CD1c-positive myeloid dendritic cell (primary cell): ENCODE measurements around the gene RDX.
"Not testable (repeated sequence)": the region's sequence is repeated elsewhere in the genome, so short reads cannot be mapped to it uniquely, and the experiment has no call there.

ENCODE experiments used
- DNase-seq: peaks from one replicate; pipeline ENCODE4 v3.0.0-alpha.2; 2016; ENCODE audit errors: extremely low spot score

RDX gene

DNA sequence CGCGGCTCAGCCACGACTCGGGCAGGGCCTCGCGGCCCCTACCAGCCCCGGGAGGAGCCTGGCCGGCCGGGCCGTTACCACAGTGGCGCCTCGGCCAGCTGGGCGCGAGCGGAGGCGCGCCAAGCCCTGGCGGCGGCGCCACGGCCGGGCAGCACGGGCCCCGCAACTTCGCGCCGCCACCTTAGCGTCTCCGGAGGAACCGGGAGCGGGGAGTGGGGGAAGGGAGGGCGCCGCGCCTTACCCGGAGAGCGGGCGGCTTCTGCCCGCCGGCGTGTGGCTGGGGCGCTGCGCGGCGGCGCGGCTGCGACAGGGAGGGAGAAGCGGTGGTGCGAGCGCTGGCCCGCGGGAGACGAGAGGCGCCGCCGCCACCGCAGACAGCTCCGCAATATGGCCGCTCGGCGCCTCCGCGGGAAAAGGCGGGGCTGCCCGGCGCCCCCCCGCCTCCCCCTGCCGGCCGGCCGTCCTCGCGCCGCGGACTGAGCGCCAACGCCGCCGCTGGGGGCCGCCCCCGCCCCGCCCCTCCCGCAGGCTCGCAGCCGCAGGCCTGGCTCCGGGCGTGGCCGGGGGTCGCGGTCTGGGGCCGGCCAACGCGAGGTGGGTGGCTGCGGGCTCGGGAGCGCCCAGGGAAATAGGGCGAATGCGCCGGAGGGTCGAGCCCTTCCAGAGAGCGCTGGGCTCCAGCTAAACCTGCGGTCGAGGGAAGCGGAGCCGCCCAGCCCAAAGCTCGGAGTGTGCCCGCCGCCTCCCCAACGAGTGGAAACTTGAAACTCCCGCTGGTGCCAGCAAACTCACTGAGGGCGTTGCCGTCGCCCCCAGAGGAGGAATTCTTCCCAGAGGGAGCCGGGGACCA is at the start of gene RDX:
Gene RDX (minus strand): TSS at position 389 of the 850 bp plus-strand sequence. CDS start 16,922 bp downstream, outside the sequence.
- peak; percentile 84 for DNase-seq

GRCh38 chr11:110345743-110346142 is 49.3 kb upstream of the RDX start:
- no peak for DNase-seq

DNA sequence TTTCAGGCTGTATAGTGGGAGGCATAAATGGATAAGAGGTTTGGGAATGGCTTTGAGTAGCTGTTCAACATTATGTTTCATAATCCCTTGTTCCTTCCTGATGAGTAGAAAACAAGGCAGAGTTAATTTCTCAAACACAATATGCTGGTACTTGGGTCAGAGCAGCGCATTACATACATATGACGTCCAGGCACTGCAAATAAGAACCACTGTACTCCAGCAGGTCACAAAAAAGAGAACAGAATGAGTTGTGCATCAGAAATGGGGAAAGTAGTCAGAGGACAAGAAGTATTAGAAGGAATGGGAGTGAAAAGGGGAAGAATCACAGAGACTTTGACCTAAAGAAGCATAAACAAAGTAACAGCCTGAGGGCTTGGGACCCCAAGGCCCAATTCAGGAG is 44.0 kb upstream of the RDX start:
- DNase-seq, result no peak

GRCh38 chr11:110339456-110340250 is 43.2 kb upstream of the RDX start:
- DNase-seq, result no peak

DNA sequence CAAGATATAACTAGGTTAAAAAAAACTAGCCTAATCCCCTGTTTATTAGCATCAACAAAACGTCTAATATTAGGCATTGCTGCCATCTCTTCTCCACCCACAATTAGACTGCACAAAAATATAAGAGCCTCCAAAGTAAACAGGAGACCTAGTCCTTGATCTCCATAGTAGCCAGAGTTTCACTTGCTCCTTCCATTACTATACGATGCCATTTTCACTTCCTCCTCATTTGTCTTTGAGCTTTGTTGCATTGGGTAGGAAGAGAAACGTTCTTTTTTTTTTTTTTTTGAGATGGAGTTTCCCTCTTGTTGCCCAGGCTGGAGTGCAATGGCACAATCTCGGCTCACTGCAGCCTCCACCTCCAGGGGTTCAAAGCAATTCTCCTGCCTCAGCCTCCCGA is 42.3 kb upstream of the RDX start:
- peak; percentile 36 for DNase-seq

DNA sequence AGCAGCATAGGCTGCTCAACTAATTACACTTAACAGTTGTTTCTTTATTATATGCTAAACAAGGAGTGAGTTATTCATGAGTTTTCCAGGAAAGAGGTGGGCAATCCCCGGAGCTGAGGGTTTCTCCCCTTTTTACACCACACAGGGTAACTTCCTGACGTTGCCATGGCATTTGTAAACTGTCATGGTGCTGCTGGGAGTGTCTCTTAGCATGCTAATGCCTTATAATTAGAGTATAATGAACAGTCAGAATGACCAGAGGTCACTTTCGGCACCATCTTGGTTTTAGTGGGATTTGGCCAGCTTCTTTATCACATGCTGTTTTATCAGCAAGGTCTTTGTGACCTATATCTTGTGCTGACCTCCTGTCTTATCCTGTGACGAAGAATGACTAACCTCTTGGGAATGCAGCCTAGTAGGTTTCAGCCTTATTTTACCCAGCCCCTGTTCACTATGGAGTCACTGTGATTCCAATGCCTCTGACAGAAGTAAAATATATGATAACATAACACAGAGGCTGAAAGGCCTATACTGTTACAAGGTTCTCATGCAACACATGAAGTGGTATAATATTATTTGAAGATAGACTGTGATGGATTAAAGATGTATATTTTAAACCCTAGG is 41.3 kb upstream of the RDX start:
- DNase-seq, result no peak

- DNase-seq, result no peak
These were observed 39.6 kb upstream of the RDX start for GRCh38 chr11:110336054-110336453.

DNA sequence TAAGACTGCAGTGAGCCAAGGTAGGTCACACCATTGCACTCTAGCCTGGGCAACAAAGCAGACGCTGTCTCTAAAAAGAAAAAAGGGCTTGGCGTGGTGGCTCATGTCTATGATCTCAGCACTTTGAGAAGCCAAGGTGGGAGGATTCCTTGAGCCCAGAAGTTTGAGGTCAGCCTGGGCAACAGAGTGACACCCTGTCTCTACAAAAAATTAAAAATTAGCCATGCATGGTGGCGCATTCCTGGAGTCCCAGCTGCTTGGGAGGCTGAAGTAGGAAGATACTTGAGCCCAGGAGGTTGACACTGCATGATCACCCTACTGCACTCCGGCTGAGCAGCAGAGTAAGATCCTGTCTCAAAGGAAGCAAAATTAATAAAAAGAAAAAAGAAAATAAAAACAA is 38.9 kb upstream of the RDX start:
- DNase-seq, result no peak

GRCh38 chr11:110331626-110332025 is 35.2 kb upstream of the RDX start:
- DNase-seq, result no peak

GRCh38 chr11:110329445-110329844 is 33.0 kb upstream of the RDX start:
- no peak for DNase-seq

DNA sequence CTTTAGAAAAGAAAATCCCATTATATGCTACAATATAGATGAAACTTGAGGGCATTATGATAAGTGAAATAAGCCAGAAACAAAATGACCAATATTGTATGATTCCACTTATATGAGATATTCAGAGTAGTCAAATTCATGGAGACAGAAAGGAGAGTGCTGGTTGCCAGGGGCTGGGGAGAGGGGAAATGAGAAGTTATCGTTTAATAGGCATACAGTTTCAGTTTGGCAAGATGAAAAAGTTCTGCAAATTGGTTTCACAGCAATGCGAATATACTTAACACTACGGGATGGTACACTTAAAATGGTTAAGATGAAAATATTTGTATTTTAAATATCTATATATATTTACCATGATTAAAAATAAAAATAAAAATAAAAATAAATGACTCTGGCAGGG is 31.1 kb upstream of the RDX start:
- DNase-seq, result no peak

GRCh38 chr11:110323786-110324185 is 27.4 kb upstream of the RDX start:
- no peak for DNase-seq

GRCh38 chr11:110319501-110319900 is 23.1 kb upstream of the RDX start:
- no peak for DNase-seq

- no peak for DNase-seq
These were observed 22.4 kb upstream of the RDX start for GRCh38 chr11:110318638-110319404.

DNA sequence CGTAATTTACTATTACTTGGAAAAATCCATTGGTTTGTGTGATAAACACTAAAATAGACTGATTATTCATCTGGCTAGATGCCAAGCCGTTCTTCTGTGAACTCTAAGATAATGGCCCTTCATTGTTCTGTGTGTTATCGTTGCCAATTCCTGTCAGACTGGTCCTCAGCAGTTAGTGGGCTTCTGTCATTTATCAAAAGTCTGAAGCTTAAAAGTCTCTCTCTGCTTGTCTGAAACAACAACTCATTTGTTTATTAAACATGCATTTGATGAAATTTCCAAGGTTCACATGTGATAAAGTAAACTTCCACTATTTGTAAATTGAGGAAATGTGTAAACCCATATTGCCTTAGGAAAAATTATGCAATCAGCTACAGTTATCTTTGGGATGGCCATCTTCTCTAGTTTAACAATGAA is 21.1 kb upstream of the RDX start:
- DNase-seq, result peak; percentile 16

DNA sequence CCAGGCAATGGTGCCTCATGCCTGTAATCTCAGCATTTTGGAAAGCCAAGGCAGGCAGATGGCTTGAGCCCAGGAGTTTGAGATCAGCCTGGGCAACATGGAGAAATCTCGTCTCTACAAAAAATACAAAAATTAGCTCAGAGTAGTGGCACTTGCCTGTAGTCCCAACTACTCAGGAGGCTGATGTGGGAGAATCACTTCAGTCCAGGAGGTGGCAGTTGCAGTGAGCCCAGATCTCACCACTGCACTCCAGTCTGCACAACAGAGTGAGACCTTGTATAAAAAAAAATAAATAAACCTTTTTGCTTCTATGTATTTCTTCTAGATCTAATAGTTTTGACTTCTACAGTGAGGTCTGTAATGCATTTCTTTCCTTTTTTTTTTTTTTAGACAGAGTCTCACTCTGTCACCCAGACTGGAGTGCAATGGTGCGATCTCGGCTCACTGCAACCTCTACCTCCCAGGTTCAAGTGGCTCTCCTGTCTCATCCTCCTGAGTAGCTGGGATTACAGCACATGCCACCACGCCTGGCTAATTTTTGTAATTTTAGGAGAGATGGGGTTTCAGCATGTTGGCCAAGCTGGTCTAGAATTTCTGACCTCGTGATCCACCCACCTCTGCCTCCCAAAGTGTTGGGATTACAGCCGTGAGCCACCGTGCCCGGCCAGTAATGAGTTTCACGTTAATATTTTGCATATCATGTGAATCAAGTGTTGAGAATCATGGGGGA is 18.1 kb upstream of the RDX start:
- DNase-seq, result no peak

GRCh38 chr11:110312670-110313069 is 16.3 kb upstream of the RDX start:
- DNase-seq, result no peak

DNA sequence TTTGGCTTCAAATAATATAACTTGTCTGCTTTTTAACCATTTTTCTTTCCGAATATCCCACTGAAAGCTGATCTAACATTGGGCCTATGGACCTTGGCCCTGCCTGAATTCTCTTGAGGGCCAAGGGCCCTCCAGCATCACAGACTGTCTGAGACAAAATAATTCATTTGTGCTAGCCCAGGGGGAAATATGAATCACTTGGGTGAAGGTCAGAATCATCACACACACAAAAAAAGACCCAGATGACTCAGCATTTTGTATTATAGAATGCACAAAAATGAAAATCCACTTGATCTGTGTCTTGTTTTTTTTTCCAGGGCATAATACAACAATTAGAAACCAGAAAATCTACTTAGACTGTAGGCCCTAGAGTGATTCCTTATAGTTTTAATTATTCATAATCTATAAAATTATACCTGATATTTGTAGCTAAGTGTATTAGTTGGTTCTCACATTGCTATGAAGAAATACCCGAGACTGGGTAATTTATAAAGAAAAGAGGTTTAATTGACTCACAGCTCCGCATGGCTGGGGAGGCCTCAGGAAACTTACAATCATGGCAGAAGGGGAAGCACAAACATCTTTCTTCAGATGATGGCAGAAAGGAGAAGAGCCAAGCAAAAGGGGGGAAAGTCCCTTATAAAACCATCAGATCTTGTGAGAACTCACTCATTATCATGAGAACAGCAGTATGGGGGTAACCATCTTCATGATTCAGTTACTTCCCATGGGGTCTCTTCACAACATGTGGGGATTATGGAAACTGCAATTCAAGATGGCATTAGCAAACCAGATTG is 15.6 kb upstream of the RDX start:
- no peak for DNase-seq

DNA sequence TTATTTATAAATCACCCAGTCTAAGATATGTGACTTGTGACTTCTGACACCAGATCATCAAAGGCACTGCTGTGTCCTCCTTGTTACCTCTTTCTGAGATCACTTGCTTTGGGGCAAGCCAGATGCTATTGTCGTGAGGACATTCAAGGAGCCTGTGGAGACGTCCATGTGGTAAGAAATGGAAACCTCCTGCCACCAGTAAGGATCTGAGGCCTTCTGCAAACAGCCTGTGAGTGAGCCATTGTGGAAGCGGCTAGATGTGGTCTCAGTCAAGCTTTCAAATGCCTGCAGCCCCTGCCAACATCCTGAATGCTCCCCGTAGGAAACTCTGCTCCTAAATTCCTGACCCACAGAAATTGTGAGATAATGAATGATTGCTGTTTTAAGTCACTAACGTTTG is 11.7 kb upstream of the RDX start:
- no peak for DNase-seq

DNA sequence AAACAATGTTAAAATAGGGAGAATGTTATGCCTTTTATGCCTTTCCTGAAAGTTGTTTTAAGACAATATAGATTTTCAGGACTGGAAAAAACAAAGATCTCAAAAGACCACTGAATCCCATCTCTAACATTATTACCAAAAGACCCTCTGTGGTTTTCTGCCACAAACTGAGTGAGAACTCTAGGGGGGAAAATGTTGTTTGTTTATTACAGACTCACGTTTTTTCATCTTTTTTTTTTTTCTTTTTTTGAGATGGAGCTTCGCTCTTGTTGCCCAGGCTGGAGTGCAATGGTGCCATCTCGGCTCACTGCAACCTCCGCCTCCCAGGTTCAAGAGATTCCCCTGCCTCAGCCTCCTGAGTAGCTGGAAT is 9.6 kb upstream of the RDX start:
- DNase-seq, result not testable (repeated sequence)
